Stomach (tissue), 9 donors: ENCODE measurements around the gene SCGB1A1. TPM values are rescaled to one million over a fixed set of nuclear protein-coding genes. Genes with fewer than 3 reads are reported as not detected.

ENCODE experiments used
- DNase-seq, 2 donors: peaks; one replicate each; pipeline versions ENCODE4 v3.0.0 to v3.0.0-alpha.2; 2013 to 2019
- H3K27ac ChIP-seq, 5 donors: fragments of 200-600 bp in 4 of 5; sonication (generic) in 4 of 5; one replicate each; pipeline ENCODE4 v1.5.1; 2013 to 2019; ENCODE audit warnings: mild to moderate bottlenecking in 1 of 5, moderate library complexity in 1 of 5
- H3K27me3 ChIP-seq, 3 donors: fragments of 200-600 bp; sonication (generic); one replicate each; pipeline ENCODE4 v1.5.1; 2017 to 2019; ENCODE audit warnings: mixed run types in 1 of 3
- H3K36me3 ChIP-seq, 4 donors: fragments of 200-600 bp; sonication (generic); 1 replicate in 3 of 4; 2 replicates in 1 of 4; pipeline ENCODE4 v1.5.1; 2016 to 2019
- H3K4me1 ChIP-seq, 4 donors: fragments of 200-600 bp; sonication (generic); one replicate each; pipeline ENCODE4 v1.5.1; 2016 to 2019
- H3K4me3 ChIP-seq, 4 donors: fragments of 200-600 bp; sonication (generic) in 3 of 4; one replicate each; pipeline ENCODE4 v1.5.1; 2016 to 2019; ENCODE audit warnings: mild to moderate bottlenecking in 1 of 4
- H3K9me3 ChIP-seq, 4 donors: fragments of 200-600 bp; sonication (generic); one replicate each; pipeline ENCODE4 v1.5.1; 2016 to 2019
- CTCF ChIP-seq, 7 experiments: fragments of 450-650 bp in 4 of 7; fragments of 200-600 bp in 3 of 7; sonication (generic) in 3 of 7; IDR thresholded peaks; one replicate each; pipeline ENCODE4 v1.5.1; 2016 to 2019; ENCODE audit warnings: antibody characterized with exemption in 7 of 7, control low read depth in 2 of 7, mild to moderate bottlenecking in 1 of 7
- EP300 ChIP-seq: sonication (generic); formaldehyde crosslinking; IDR thresholded peaks from one replicate; pipeline ENCODE4 v1.6.1; 2017; ENCODE audit warnings: antibody characterized with exemption
- POLR2A ChIP-seq, 4 donors: fragments of 450-650 bp; IDR thresholded peaks; one replicate each; pipeline ENCODE4 v1.6.1; 2016; ENCODE audit warnings: antibody characterized with exemption in 4 of 4, control low read depth in 2 of 4, mild to moderate bottlenecking in 1 of 4, moderate library complexity in 1 of 4
- POLR2AphosphoS5 ChIP-seq, 3 donors: sonication (generic); formaldehyde crosslinking; IDR thresholded peaks; one replicate each; pipeline ENCODE4 v1.6.1; 2016; ENCODE audit warnings: antibody characterized with exemption in 3 of 3
- WGBS, 5 donors: extraction: QIAGEN DNeasy Blood & Tissue Kit in 3 of 5; methylation state at CpG; one replicate each; pipeline versions ENCODE4 v1.1.5 to v1.1.7; 2013 to 2018; 5-methylcytosine and 5-hydroxymethylcytosine counted together
- intact Hi-C: fragments of 100-400 bp; cut with DNase I; formaldehyde crosslinking; loops from one replicate; pipeline ENCODE4 v1.15.1; 2023; ENCODE audit warnings: low total_unique reads
- polyA plus RNA-seq, 3 donors: library from polyadenylated mRNA; stranded (reverse); fragments of 200-250 nt; gene quantifications; one replicate each; pipeline ENCODE4 v1.2.3, GENCODE V29; 2013
- total RNA-seq, 5 donors: library from RNA; depleted of rRNA; stranded (reverse); fragments of >200 nt; gene quantifications; one replicate each; pipeline versions ENCODE4 v1.1.0 to v1.2.3, GENCODE V29; 2014 to 2016
- donor health status: healthy with polysubstance abuse.
- donor health status: Bipolar disorder and iron deficiency.
- donor health status: healthy.

SCGB1A1 gene
- total and polyA plus RNA-seq, 8 donors, result 2.6 to 53.9 (median 11.2) TPM; not detected in 5

- DNase-seq, result no peak
- Histone ChIP-seq H3K36me3 (no peaks in the 10 kb centered on the region), H3K27me3 (no peaks in the 10 kb centered on the region), H3K9me3 (no peaks in the 10 kb centered on the region), H3K4me3 (no peak overlapping the region), H3K4me1 (peaks cover 46 to 71% (median 58%) of the 10 kb centered on the region in 4 donors), H3K27ac (peak overlapping the region; percentile 0 to 88 (median 81))
- WGBS, 5 donors, result 86 to 95% (median 94%) methylated on average over 4 to 5 of the region's 5 CpGs
- intact Hi-C loops, result no loop called here
- TF ChIP-seq EP300, result no peak
- TF ChIP-seq POLR2A (IDR thresholded peaks at IDR 0.05), result no peak
- no peak for TF ChIP-seq CTCF (IDR thresholded peaks at IDR 0.05)
- no peak for TF ChIP-seq POLR2AphosphoS5 (IDR thresholded peaks at IDR 0.05)
Measured at GRCh38 chr11:62401356-62401755, 17.5 kb upstream of the SCGB1A1 start.

GRCh38 chr11:62401811-62402210 lies 17.0 kb upstream of the SCGB1A1 start:
- 53 to 82% (median 71%) methylated on average over 7 of the region's 7 CpGs for WGBS, 5 donors
- no peak for DNase-seq
- H3K4me1 ChIP-seq, result peaks cover 46 to 66% (median 57%) of the 10 kb centered on the region in 4 donors
- no peaks in the 10 kb centered on the region for H3K36me3 ChIP-seq
- peak overlapping the region in 2 of 4 donors; percentile 4 to 15 for H3K4me3 ChIP-seq
- no peaks in the 10 kb centered on the region for H3K27me3 ChIP-seq
- TF ChIP-seq CTCF (IDR thresholded peaks at IDR 0.05) (no peak), EP300 (no peak), POLR2AphosphoS5 (IDR thresholded peaks at IDR 0.05) (no peak), POLR2A (IDR thresholded peaks at IDR 0.05) (no peak)
- intact Hi-C loops, result no loop called here
- H3K27ac ChIP-seq, result peak overlapping the region; percentile 0 to 88 (median 81)
- no peaks in the 10 kb centered on the region for H3K9me3 ChIP-seq

- Histone ChIP-seq H3K4me1 (peaks cover 46 to 60% (median 54%) of the 10 kb centered on the region in 4 donors), H3K4me3 (peak overlapping the region in 2 of 4 donors; percentile 4 to 15), H3K27me3 (no peaks in the 10 kb centered on the region), H3K36me3 (no peaks in the 10 kb centered on the region), H3K27ac (peak overlapping the region; percentile 0 to 88 (median 81)), H3K9me3 (no peaks in the 10 kb centered on the region)
- 47 to 65% (median 54%) methylated on average over 13 to 15 of the region's 15 CpGs for WGBS, 5 donors
- TF ChIP-seq CTCF (IDR thresholded peaks at IDR 0.05) (no peak), POLR2AphosphoS5 (IDR thresholded peaks at IDR 0.05) (no peak), EP300 (no peak), POLR2A (IDR thresholded peaks at IDR 0.05) (no peak)
- DNase-seq, result peak; percentile 29 to 72
- intact Hi-C loops, result no loop called here
Measured at GRCh38 chr11:62402226-62402959, 16.4 kb upstream of the SCGB1A1 start.

- TF ChIP-seq POLR2AphosphoS5 (IDR thresholded peaks at IDR 0.05), result no peak
- TF ChIP-seq POLR2A (IDR thresholded peaks at IDR 0.05), result no peak
- no peak for TF ChIP-seq EP300
- TF ChIP-seq CTCF (IDR thresholded peaks at IDR 0.05), result no peak
- intact Hi-C loops, result no loop called here
- Histone ChIP-seq H3K36me3 (no peaks in the 10 kb centered on the region), H3K4me3 (no peak overlapping the region), H3K4me1 (peaks cover 42 to 54% (median 48%) of the 10 kb centered on the region in 4 donors), H3K9me3 (no peaks in the 10 kb centered on the region), H3K27me3 (no peaks in the 10 kb centered on the region), H3K27ac (peak overlapping the region in 4 of 5 donors; percentile 80 to 88 (median 82))
- no peak for DNase-seq
- 65 to 78% (median 70%) methylated on average over 12 of the region's 12 CpGs for WGBS, 5 donors
Measured at GRCh38 chr11:62402960-62403730, 15.7 kb upstream of the SCGB1A1 start.
